HEK293 (cell line): Measurements from ENCODE around the gene WAPL.

Experiments
- CTCF ChIA-PET: fragments of 350-600 bp; formaldehyde crosslinking; extraction: SDS; loops from one replicate; lab custom pipeline; 2021; ENCODE audit warnings: antibody characterized with exemption; lab: Yijun Ruan, JAX
- POLR2A ChIA-PET: fragments of 300-600 bp; formaldehyde crosslinking; extraction: SDS; loops from one replicate; lab custom pipeline; 2020; ENCODE audit warnings: antibody characterized with exemption, inconsistent platforms; lab: Yijun Ruan, JAX
- H3K27ac ChIP-seq: fragments of 200-500 bp; sonication (Bioruptor generic); 2 replicates; pipeline ENCODE4 v1.5.1; 2014; ENCODE audit warnings: low read depth, low read length, control low read depth, inconsistent platforms; ENCODE audit errors: extremely low read depth
- H3K36me3 ChIP-seq, 2 experiments: fragments of 200-500 bp in 1 of 2; sonication (Bioruptor generic) in 1 of 2; 1 replicate in 1 of 2; 2 replicates in 1 of 2; pipeline ENCODE4 v1.5.1; 2014 to 2017; ENCODE audit warnings: inconsistent platforms in 2 of 2, low read length in 2 of 2; ENCODE audit not compliant: control insufficient read depth in 2 of 2, insufficient read depth in 1 of 2
- H3K4me1 ChIP-seq: fragments of 200-500 bp; sonication (Bioruptor generic); 2 replicates; pipeline ENCODE4 v1.5.1; 2014; ENCODE audit warnings: mild to moderate bottlenecking, low read length, inconsistent platforms; ENCODE audit not compliant: control insufficient read depth, insufficient read depth
- H3K4me3 ChIP-seq: 2 replicates; pipeline ENCODE4 v1.5.1; 2011; ENCODE audit warnings: low read depth, mild to moderate bottlenecking, control low read depth, low read length, moderate library complexity
- H3K9me3 ChIP-seq: fragments of 200-500 bp; sonication (Bioruptor generic); 2 replicates; pipeline ENCODE4 v1.5.1; 2014; ENCODE audit warnings: low read depth, low read length, inconsistent platforms; ENCODE audit not compliant: control insufficient read depth, insufficient read depth
- AEBP2 ChIP-seq: fragments of 450-650 bp; formaldehyde crosslinking; IDR thresholded peaks from 2 replicates; pipeline ENCODE4 v1.5.1; 2016; ENCODE audit warnings: missing biosample characterization, missing genetic modification characterization, borderline replicate concordance
- ATF2 ChIP-seq: fragments of 450-650 bp; formaldehyde crosslinking; IDR thresholded peaks from 2 replicates; pipeline ENCODE4 v1.5.1; 2016; ENCODE audit warnings: missing biosample characterization, missing genetic modification characterization, low read depth
- BCL11B ChIP-seq: fragments of 450-650 bp; formaldehyde crosslinking; IDR thresholded peaks from 2 replicates; pipeline ENCODE4 v1.5.1; 2016; ENCODE audit warnings: low read depth, missing biosample characterization, missing genetic modification characterization
- GLI2 ChIP-seq: fragments of 450-650 bp; formaldehyde crosslinking; IDR thresholded peaks from 2 replicates; pipeline ENCODE4; 2017; ENCODE audit warnings: missing biosample characterization, missing genetic modification characterization, low read depth, borderline replicate concordance
- KLF9 ChIP-seq: fragments of 450-650 bp; formaldehyde crosslinking; IDR thresholded peaks from 2 replicates; pipeline ENCODE4 v1.5.1; 2016; ENCODE audit warnings: missing biosample characterization, missing genetic modification characterization, low read depth
- SALL2 ChIP-seq: fragments of 450-650 bp; formaldehyde crosslinking; IDR thresholded peaks from 2 replicates; pipeline ENCODE4 v1.5.0; 2017; ENCODE audit warnings: missing biosample characterization, mild to moderate bottlenecking, missing genetic modification characterization, borderline replicate concordance
- ZBTB17 ChIP-seq: fragments of 450-650 bp; formaldehyde crosslinking; IDR thresholded peaks from 2 replicates; pipeline ENCODE4 v1.5.1; 2016; ENCODE audit warnings: missing biosample characterization, missing genetic modification characterization
- ZBTB44 ChIP-seq: fragments of 450-650 bp; IDR thresholded peaks from 2 replicates; pipeline ENCODE4 v1.5.1; 2018; ENCODE audit warnings: missing biosample characterization, mild to moderate bottlenecking, missing genetic modification characterization
- ZNF174 ChIP-seq: fragments of 450-650 bp; formaldehyde crosslinking; IDR thresholded peaks from 2 replicates; pipeline ENCODE4 v1.5.0; 2017; ENCODE audit warnings: missing biosample characterization, mild to moderate bottlenecking, missing genetic modification characterization
- ZNF302 ChIP-seq: fragments of 450-650 bp; formaldehyde crosslinking; IDR thresholded peaks from 2 replicates; pipeline ENCODE4 v1.5.1; 2016; ENCODE audit warnings: missing biosample characterization, missing genetic modification characterization, low read depth
- ZNF37A ChIP-seq: fragments of 450-650 bp; IDR thresholded peaks from 2 replicates; pipeline ENCODE4 v1.5.1; 2018; ENCODE audit warnings: missing biosample characterization, missing genetic modification characterization
- ZNF404 ChIP-seq: fragments of 450-650 bp; formaldehyde crosslinking; IDR thresholded peaks from 2 replicates; pipeline ENCODE4 v1.5.1; 2017; ENCODE audit warnings: missing biosample characterization, missing genetic modification characterization
- ZNF488 ChIP-seq: fragments of 450-650 bp; formaldehyde crosslinking; IDR thresholded peaks from 2 replicates; pipeline ENCODE4 v1.5.1; 2016; ENCODE audit warnings: missing biosample characterization, missing genetic modification characterization
- ZNF596 ChIP-seq: fragments of 450-650 bp; IDR thresholded peaks from 2 replicates; pipeline ENCODE4 v1.5.0; 2018; ENCODE audit warnings: missing biosample characterization, mild to moderate bottlenecking, missing genetic modification characterization, moderate library complexity
- ZNF639 ChIP-seq: fragments of 450-650 bp; formaldehyde crosslinking; IDR thresholded peaks from 2 replicates; pipeline ENCODE4 v1.5.1; 2016; ENCODE audit warnings: missing biosample characterization, missing genetic modification characterization
- ZNF704 ChIP-seq: fragments of 450-650 bp; formaldehyde crosslinking; IDR thresholded peaks from 2 replicates; pipeline ENCODE4 v1.5.1; 2016; ENCODE audit warnings: missing biosample characterization, missing genetic modification characterization

Gene WAPL

GRCh38 chr10:86438091-86438749 lies 83.4 kb downstream of the WAPL start (continued):
- TF ChIP-seq ZBTB44 (tag by site-specific recombination) (no peak), ZNF37A (no peak), ZNF404 (no peak), ZNF704 (tag by site-specific recombination) (no peak)

GRCh38 chr10:86437447-86437846 lies 84.1 kb downstream of the WAPL start:
- Histone ChIP-seq H3K36me3 (peaks cover 40 to 74% of the 10 kb centered on the region in 2 experiments), H3K9me3 (no peaks in the 10 kb centered on the region), H3K4me1 (peaks cover 7% of the 10 kb centered on the region; the same call in 1 of the 2 replicates), H3K4me3 (no peak overlapping the region), H3K27ac (no peak overlapping the region)
- POLR2A ChIA-PET, result no interaction called here
- TF ChIP-seq ZBTB44 (tag by site-specific recombination) (no peak), AEBP2 (tag by site-specific recombination) (no peak), BCL11B (tag by site-specific recombination) (no peak), KLF9 (tag by site-specific recombination) (no peak), ZNF639 (tag by site-specific recombination) (no peak), ZNF488 (tag by site-specific recombination) (no peak), ZBTB17 (tag by site-specific recombination) (no peak), SALL2 (no peak), ZNF302 (tag by site-specific recombination) (no peak), ZNF174 (no peak), GLI2 (tag by site-specific recombination) (no peak), ATF2 (tag by site-specific recombination) (no peak), ZNF596 (no peak)
- CTCF ChIA-PET, result interaction anchor here (0.9 kb wide), 1 partner anchor 72 kb away, joined by 3 read pairs; no protein-coding TSS in a partner anchor
